PC-9 (cell line): Measurements from ENCODE around the gene KLHDC7B.

Experiments used
- CTCF ChIP-seq: fragments of 200-600 bp; sonication (generic); conservative IDR thresholded peaks from 2 replicates; pipeline ENCODE4 v1.6.1; 2017; ENCODE audit warnings: mixed run types, antibody characterized with exemption, mild to moderate bottlenecking, moderate library complexity
- EZH2 ChIP-seq: fragments of 200-600 bp; sonication (generic); IDR thresholded peaks from 2 replicates; pipeline ENCODE4 v1.8.0; 2017; ENCODE audit warnings: antibody characterized with exemption, low read depth

- TF ChIP-seq CTCF (no peak), EZH2 (no peak)
Observed at GRCh38 chr22:50560034-50560433, 14.3 kb downstream of the KLHDC7B start.
